GM19025 (cell line): ENCODE results near the gene LIME1.
"Not testable (repeated sequence)": the region's sequence is repeated elsewhere in the genome, so short reads cannot be mapped to it uniquely, and the experiment has no call there.

Source experiments
- ATAC-seq: cut with Tn5 transposase; IDR thresholded peaks from one replicate; pipeline ENCODE4 v1.9.1; 2021; ENCODE audit warnings: mild to moderate bottlenecking, low read depth, moderate library complexity; ENCODE audit not compliant: unreplicated experiment

The LIME1 gene

DNA sequence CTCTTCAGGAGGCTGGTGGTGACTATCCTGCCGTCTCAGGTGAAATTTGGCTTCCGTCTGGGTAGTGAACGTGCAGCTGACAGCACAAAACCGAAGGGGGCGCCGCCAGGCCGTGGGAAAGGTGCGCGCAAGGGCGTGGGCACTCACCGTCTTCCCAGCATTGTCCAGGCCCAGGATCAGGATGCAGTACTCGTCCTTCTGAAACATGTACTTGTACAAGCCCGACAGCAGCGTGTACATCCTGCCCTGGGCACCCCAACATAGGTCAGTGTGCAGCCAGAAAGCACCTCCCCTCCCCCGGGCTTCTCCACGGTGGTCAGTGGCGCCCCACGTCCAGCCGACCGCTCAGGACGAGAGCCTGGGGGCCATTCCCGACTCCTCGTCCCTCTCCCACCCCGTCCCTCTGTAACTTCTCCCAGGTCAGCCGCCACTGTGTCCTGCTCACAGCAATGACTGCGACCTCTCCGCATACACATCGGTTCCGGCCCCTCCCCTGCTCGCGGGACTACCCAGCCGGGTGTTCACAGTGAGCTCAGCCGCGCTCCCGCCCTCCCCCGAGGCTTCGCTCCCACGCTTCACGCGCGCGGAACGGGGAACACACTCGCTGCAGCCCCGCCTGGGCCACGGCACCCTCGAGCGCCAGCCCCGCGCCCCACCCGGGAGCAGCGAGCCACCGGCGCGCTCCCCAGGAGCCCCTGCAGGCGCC is 29.5 kb upstream of the LIME1 start:
- peak; percentile 29 for ATAC-seq

DNA sequence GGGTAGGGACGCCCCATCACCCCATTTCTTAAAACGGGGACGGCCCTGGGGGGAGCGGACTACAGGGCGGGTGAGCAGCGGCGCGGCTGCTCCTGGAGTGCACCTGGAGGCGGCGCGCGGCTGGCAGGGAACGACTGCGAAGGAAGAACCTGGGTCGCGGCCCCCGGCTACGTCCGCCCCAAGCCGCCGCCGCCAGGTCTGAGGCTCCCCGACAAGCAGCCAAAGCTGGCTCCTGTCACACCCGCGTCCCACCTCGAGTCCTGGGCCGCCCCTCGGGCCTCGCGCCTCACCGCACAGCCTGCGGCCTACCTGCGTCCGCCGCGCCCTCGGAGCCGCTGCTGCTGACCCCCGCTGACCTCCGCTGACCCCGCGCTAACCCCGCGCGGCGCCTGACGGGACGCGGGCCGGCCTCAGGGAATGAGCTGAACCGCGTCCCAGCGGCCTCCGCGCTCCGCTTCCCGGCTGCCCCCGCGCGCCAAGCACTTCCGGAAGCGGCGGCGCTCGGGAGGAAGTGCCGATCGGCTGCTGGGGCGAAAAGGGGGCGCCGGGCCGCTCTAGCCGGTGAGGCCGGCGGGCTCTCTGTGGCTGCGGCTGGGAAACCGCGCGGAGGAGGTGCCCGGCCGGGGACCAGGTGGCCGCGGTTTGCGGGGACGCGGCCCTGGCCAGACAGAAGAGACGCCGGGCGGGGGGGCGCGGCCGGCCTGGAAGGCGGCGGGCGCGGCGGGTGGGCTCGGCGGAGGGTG is 28.7 kb upstream of the LIME1 start, which contains the start of the genes ARFRP1 and ZGPAT:
TSS of gene ARFRP1 (minus strand) at position 419 of the 743 bp plus-strand sequence. CDS start 885 bp downstream, outside the sequence.
TSS of gene ZGPAT (plus strand) at position 482 of the 743 bp plus-strand sequence. CDS start 542 bp downstream, outside the sequence.
- peak; percentile 64 for ATAC-seq

DNA sequence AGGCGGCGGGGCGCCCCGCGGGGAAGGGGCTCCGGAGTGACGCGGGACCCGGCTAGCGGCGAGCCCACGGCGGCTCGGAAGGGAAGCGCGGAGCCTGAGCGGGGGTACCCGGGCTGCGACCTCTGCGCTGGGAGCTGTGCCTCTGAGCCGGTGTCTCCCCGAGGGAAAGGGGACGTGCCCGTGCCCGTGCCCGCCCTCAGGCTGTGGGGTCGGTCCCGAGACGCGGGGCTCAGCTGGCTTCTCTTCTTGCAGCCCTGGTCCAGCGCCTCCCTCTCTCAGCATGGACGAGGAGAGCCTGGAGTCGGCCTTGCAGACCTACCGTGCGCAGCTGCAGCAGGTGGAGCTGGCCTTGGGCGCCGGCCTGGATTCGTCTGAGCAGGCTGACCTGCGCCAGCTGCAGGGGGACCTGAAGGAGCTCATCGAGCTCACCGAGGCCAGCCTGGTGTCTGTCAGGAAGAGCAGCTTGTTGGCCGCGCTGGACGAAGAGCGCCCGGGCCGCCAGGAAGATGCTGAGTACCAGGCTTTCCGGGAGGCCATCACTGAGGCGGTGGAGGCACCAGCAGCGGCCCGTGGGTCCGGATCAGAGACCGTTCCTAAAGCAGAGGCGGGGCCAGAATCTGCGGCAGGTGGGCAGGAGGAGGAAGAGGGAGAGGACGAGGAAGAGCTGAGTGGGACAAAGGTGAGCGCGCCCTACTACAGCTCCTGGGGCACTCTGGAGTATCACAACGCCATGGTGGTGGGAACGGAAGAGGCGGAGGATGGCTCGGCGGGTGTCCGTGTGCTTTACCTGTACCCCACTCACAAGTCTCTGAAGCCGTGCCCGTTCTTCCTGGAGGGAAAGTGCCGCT is 27.9 kb upstream of the LIME1 start:
- ATAC-seq, result peak; percentile 2

DNA sequence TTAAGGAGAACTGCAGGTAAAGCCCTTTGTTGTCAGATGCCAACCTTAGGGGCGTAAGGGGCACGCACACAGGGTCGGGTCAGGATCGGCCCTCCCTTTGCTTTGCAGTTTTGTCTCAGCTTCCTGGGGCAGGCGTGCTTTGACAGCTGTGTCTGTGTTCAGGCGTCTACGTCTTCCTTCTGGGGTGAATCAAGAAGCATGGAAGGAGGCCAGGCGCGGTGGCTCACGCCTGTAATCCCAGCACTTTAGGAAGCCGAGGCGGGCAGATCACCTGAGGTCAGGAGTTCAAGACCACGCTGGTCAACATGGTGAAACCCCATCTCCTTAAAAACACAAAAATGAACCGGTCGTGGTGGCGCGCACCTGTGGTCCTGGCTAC is 27.3 kb upstream of the LIME1 start:
- no peak for ATAC-seq

DNA sequence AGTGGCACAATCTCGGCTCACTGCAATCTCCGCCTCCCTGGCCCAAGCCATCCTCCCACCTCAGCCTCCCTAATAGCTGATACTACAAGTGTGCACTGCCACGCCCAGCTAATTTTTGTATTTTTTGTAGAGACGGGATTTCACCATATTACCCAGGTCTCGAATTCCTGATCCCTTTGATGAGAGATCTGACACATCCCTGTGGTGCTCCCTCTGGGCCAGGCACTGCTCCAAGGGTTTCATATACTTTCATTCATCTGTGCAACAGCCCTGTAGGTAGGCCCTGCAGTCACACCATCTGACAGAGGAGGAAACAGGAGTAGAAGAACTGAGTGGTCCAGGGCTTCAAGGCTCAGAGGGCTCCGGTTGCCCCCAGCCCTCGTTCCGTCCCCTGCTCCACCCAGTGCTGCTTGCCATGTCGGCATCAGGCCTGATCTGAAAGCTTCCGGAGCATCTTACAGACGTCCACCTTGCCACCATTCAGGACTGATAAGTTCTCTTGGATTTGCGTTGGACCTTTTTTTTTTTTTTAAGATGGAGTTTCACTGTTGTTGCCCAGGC is 25.3 kb upstream of the LIME1 start:
- no peak for ATAC-seq

DNA sequence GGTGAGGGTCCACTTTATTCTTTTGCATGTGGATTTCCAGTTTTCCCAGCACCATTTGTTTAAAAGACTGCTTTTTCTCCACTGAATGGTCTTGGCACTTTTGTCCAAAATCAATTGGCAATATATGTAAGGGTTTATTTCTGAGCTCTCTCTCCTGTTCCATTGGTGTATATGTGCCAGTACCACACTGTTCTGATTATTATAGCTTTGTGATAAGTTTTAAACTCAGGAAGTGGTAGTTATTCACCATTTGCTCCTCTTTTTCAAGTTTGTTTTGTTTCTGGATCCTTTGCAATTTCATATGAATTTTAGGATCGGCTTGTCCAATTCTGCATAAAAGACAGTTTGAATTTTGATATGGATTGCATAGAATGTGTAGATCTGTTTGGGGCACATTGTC is 24.3 kb upstream of the LIME1 start:
- no peak for ATAC-seq

DNA sequence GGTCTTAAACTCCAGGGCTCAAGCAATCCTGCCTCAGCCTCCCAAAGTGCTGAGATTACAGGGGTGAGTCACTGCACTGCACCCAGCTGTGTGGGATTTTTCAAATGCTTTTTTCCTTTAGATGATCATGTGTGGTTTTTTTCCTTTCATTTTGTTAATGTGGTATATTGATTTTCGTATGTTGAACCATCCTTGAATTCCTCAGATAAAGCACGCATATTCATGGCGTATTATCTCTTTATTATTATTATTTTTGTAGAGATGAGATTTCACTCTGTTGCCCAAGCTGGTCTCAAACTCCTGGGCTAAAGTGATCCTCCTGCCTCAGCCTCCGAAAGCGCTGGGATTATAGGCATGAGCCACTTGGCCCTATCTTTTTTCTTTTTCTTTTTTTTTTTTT is 21.6 kb upstream of the LIME1 start:
- ATAC-seq, result no peak

DNA sequence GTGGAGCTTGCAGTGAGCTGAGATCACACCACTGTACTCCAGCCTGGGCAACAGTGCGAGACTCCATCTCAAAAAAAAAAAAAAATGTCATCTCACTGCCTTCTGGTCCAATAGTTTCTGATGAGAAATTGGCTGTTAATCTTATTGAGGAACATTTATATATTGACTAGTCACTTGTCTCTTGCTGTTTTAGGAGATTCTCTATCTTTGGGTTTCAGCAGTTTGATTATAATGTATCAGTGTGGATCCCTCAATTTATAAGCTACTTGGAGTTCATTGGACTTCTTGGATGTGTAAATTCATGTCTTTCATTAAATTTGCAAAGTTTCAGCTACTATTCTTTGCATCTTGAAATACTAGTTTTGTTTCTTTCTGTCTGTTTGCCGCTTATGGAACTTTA is 17.5 kb upstream of the LIME1 start:
- no peak for ATAC-seq

DNA sequence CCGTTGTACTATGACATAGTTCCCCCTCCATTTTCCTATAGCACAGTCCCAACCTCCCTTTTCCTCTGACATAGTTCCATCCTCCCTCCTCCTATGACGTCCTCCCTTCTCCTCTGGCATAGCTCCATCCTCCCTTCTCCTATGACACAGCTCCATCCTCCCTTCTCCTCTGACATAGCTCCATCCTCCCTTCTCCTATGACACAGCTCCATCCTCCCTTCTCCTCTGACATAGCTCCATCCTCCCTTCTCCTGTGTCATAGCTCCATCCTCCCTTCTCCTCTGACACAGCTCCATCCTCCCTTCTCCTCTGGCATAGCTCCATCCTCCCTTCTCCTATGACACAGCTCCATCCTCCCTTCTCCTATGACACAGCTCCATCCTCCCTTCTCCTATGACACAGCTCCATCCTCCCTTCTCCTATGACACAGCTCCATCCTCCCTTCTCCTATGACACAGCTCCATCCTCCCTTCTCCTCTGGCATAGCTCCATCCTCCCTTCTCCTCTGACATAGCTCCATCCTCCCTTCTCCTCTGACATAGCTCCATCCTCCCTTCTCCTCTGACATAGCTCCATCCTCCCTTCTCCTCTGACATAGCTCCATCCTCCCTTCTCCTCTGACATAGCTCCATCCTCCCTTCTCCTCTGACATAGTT is 13.4 kb upstream of the LIME1 start:
- not testable (repeated sequence) for ATAC-seq

DNA sequence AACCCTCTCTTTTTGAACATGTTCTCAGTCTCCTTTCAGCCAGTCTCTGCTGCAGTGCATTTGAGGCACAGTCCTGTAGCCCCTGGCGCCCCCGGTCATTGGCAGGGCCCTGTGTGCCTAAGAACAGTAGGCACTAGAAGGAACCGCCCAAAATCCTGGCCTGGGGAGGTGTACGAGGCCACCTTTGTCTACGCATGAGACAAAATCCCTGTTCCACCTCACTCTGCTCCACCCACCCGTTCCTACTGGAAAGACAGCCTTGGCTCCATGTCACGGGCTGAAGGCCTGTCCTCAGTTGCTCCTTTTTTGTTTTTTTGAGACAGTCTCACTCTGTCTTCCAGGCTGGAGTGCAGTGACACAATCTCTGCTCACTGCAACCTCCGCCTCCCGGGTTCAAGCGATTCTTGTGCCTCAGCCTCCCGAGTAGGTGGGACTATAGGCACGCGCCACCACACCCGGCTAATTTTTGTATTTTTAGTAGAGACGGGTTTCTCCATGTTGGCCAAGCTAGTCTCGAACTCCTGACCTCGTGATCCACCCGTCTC is 6.2 kb upstream of the LIME1 start:
- not testable (repeated sequence) for ATAC-seq

DNA sequence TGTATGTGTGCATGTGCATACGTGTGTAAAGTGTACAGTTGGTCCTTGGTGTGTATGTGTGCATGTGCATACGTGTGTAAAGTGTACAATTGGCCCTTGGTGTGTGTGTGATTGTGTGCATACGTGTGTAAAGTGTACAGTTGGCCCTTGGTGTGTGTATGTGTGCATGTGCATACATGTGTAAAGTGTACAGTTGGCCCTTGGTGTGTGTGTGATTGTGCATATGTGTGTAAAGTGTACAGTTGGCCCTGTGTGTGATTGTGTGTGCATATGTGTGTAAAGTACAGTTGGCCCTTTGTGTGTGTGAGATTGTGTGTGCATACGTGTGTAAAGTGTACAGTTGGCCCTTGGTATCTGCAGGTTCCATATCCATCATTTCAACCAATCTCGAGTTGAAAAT is 5.1 kb upstream of the LIME1 start:
- no peak for ATAC-seq

DNA sequence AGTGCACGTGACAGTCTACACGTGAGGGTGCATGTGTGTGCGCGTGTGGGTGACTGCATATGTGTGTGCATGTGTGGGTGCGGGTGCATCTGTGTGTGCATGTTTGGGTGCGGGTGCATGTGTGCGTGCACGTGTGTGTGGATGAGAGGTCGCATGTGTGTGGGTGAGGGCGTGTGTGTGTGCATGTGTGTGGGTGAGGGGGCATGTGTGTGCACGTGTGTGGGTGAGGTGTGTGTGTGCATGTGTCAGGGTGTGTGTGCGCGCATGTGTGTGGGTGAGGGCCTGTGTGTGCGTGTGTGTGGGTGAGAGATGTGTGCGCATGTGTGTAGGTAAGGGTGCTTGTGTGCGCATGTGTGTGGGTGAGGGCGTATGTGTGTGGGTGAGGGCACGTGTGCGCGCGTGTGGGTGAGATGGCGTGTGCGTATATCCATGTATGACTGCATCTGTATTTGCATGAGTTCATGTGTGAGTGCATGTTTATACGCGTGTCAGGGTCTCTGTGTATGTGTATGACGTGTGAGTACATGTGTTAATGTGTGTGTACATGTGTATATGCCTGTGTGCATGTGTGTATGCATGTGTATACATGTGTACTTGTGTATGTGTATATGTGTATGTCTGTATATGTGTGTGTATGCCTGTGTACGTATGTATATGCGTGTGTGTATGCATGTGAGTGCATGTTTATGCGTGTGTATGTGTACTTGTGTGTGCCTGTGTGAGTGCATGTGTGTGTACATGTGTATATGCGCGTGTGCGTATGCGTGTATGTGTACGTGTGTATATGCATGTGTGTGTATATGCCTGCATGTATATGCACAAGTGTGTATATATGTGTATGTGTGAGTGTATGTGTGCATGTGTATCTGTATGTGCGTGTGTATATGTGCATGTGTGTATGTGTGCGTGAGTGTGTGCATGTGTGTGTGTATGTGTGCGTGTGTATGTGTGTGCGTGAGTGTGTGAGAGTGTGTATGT is 4.1 kb upstream of the LIME1 start:
- no peak for ATAC-seq

DNA sequence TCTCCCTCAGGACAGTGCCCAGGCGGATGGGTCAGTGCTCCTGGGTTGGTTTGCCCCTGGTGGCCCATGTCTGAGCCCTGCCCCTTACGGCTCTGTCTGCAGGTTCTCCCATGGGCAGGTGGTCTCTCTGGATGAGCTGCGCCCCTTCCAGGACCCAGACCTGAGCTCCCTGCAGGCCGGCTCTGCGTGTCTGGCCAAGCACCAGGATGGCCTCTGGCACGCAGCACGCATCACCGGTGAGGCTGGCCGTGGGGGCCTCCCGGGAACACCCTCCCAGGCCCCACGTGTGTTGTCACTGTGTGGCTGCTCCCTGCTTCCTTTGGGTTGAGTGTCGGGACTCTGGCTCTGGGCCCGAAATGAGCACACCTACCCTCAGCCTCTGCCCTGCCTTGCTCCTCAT is 3.3 kb upstream of the LIME1 start:
- ATAC-seq, result no peak

DNA sequence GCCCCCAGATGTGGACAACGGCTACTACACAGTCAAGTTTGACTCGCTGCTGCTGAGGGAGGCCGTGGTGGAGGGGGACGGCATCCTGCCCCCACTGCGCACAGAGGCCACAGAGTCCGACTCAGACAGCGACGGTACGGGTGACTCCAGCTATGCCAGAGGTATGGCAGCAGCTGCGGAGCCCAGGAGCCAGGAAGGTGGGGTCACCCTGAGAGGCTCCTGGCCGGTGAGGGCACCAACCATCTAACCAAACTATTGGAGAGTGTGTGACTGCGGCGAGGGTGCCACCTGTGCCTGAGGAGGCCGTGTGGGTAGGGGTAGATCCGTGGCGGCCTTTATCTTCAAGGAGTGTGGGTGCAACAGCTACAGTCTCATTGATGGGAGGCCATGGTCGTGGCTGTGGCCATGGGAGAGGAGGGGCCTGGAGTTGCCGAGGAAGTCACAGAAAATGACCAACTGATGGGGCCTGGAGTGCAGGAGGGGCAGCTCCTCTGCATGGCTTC is 2.8 kb upstream of the LIME1 start:
- ATAC-seq, result no peak

DNA sequence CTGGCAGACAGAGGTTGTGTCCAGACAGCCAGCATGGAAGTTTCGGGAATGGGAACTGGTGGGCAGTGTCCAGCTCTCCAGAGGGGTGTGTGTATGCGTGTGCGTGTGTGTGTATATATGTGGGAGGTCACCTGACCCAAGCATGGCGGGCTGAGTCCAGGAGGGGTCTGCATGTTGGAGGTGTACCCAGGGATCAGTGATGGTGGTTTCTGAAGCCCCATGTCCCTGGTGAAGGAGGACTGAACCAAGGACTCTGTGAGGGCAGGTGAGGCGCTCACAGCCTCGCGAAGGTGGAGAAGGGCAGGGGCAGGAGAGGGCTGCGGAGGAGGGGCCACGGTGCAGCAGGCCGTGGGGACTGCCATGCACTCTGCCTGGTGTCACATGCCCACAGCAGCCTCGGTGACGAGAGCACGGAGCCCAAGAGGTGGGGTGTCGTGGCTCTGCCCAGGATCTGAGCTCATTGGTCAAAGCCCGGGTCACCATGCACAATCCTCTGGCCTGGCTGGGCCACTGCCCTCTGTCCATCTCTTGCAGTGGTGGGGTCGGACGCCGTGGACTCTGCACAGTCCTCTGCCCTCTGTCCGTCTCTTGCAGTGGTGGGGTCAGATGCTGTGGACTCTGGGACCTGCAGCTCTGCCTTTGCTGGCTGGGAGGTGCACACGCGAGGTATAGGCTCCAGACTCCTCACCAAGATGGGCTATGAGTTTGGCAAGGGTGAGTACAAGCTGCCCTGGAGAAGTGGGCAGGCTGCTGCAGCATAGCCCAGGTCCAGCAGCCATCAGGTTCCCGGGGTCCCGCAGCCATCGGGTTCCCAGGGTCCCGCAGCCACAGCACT is 2.1 kb upstream of the LIME1 start:
- ATAC-seq, result no peak

DNA sequence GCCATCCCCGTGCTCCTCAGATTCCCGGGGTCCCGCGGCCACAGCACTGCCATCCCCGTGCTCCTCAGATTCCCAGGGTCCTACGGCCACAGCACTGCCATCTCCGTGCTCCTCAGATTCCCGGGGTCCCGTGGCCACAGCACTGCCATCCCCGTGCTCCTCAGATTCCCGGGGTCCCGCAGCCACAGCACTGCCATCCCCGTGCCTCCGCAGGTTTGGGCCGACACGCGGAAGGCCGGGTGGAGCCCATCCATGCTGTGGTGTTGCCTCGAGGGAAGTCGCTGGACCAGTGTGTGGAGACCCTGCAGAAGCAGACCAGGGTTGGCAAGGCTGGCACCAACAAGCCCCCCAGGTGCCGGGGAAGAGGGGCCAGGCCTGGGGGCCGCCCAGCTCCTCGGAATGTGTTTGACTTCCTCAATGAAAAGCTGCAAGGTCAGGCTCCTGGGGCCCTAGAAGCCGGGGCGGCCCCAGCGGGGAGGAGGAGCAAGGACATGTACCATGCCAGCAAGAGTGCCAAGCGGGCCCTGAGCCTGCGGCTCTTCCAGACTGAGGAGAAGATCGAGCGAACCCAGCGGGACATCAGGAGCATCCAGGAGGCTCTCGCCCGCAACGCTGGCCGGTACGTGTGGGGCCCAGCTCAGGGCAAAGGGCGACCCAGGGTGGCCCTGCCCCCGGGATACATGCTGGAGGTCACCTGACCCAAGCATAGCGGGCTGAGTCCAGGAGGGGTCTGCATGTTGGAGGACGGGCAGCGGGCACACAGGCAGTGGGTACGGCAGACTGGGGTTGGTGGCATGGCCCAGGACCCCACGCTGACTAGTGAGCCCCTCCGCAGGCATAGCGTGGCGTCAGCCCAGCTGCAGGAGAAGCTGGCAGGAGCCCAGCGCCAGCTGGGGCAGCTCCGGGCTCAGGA is 1.3 kb upstream of the LIME1 start:
- no peak for ATAC-seq
